K562 (cell line): ENCODE measurements around the gene PCSK6. TPM values are rescaled to one million over a fixed set of nuclear protein-coding genes. Genes with fewer than 3 reads are reported as not detected.

ENCODE experiments used
- BHLHE40 ChIP-seq: IDR thresholded peaks from 2 replicates; pipeline ENCODE4 v1.6.1; 2011; ENCODE audit warnings: low read length, improper control_type of control experiment
- CREM ChIP-seq: IDR thresholded peaks from 2 replicates; pipeline ENCODE4 v1.6.1; 2014; ENCODE audit warnings: antibody characterized with exemption, low read depth
- ETV6 ChIP-seq, 3 experiments: fragments of 150-350 bp in 1 of 3; sonication (generic) in 1 of 3; formaldehyde crosslinking in 1 of 3; IDR thresholded peaks; 2 replicates each; pipeline versions ENCODE4 v1.6.1 to v1.8.0; 2014 to 2022; ENCODE audit warnings: borderline replicate concordance in 2 of 3, low read depth in 2 of 3, antibody characterized with exemption in 1 of 3, low read length in 1 of 3, mild to moderate bottlenecking in 1 of 3, missing genetic modification reagents in 1 of 3
- IRF9 ChIP-seq: fragments of 450-650 bp; IDR thresholded peaks from 2 replicates; pipeline ENCODE4 v1.6.1; 2016; ENCODE audit warnings: missing biosample characterization, missing genetic modification characterization
- KLF13 ChIP-seq: fragments of 450-650 bp; IDR thresholded peaks from 2 replicates; pipeline ENCODE4 v1.6.1; 2016; ENCODE audit warnings: missing genetic modification characterization, low read depth, mild to moderate bottlenecking, missing compliant biosample characterization, moderate library complexity, borderline replicate concordance
- NBN ChIP-seq: fragments of 450-650 bp; IDR thresholded peaks from 2 replicates; pipeline ENCODE4 v1.6.1; 2016; ENCODE audit warnings: low read depth, mild to moderate bottlenecking
- PREB ChIP-seq: sonication (generic); formaldehyde crosslinking; IDR thresholded peaks from 2 replicates; pipeline ENCODE4 v1.8.1; 2023; ENCODE audit warnings: mild to moderate bottlenecking, missing genetic modification reagents
- PTBP1 ChIP-seq: fragments of 200-400 bp; formaldehyde crosslinking; IDR thresholded peaks from 2 replicates; pipeline ENCODE4 v1.6.1; 2017; ENCODE audit warnings: low read depth, low read length
- PURB ChIP-seq: sonication (generic); formaldehyde crosslinking; IDR thresholded peaks from 2 replicates; pipeline ENCODE4 v1.9.0; 2021; ENCODE audit warnings: low read depth, mild to moderate bottlenecking, missing genetic modification reagents
- RBM17 ChIP-seq: fragments of 200-400 bp; formaldehyde crosslinking; IDR thresholded peaks from 2 replicates; pipeline ENCODE4 v1.6.1; 2017; ENCODE audit warnings: low read depth, mild to moderate bottlenecking, low read length, borderline replicate concordance
- RNF219 ChIP-seq: fragments of 250-450 bp; sonication (Bioruptor Pico); IDR thresholded peaks from 2 replicates; pipeline ENCODE4 v1.5.0; 2022; ENCODE audit warnings: mild to moderate bottlenecking
- SP1 ChIP-seq: sonication (generic); formaldehyde crosslinking; IDR thresholded peaks from 2 replicates; pipeline ENCODE4 v1.8.1; 2022; ENCODE audit warnings: mild to moderate bottlenecking, missing genetic modification reagents
- TRIM28 ChIP-seq: fragments of 450-650 bp; IDR thresholded peaks from 2 replicates; pipeline ENCODE4 v1.6.1; 2017
- ZFP30 ChIP-seq: fragments of 250-450 bp; sonication (Bioruptor Pico); IDR thresholded peaks from 2 replicates; pipeline ENCODE4 v1.8.0; 2022; ENCODE audit warnings: moderate library complexity, mild to moderate bottlenecking, inconsistent platforms, borderline replicate concordance
- ZNF696 ChIP-seq: fragments of 250-450 bp; sonication (Bioruptor Pico); conservative IDR thresholded peaks from 2 replicates; pipeline ENCODE4 v1.4.0; 2020; ENCODE audit warnings: mild to moderate bottlenecking, moderate library complexity
- ZNF75A ChIP-seq: fragments of 450-650 bp; formaldehyde crosslinking; IDR thresholded peaks from 2 replicates; pipeline ENCODE4 v1.4.0; 2020; ENCODE audit warnings: mild to moderate bottlenecking
- ZNF77 ChIP-seq: fragments of 250-450 bp; sonication (Bioruptor Pico); IDR thresholded peaks from 2 replicates; pipeline ENCODE4 v1.5.0; 2020
- ZSCAN32 ChIP-seq: fragments of 450-650 bp; formaldehyde crosslinking; IDR thresholded peaks from 2 replicates; pipeline ENCODE4 v1.4.0; 2020; ENCODE audit warnings: mild to moderate bottlenecking, moderate library complexity
- polyA plus RNA-seq, 8 experiments: library from polyadenylated mRNA; depleted of rRNA in 4 of 8; stranded (reverse) in 5 of 8; unstranded in 3 of 8; fragments of >200 nt; fragmentation: Nextera tagmentation in 2 of 8; fragmentation: Illumina TruSeq in 1 of 8; extraction: Ambion mirVana in 2 of 8; extraction: Trizol in 1 of 8; gene quantifications; 2 replicates each; pipeline versions ENCODE4 v1.2.1 to v1.2.3, GENCODE V29; 2011 to 2014; ENCODE audit warnings: inconsistent platforms in 1 of 8, missing spikeins in 1 of 8
- total RNA-seq, 7 experiments: library from RNA; depleted of rRNA in 6 of 7; stranded (reverse); fragments of >200 nt in 6 of 7; fragmentation: Illumina TruSeq in 2 of 7; extraction: Trizol in 2 of 7; gene quantifications; 2 replicates each; pipeline versions ENCODE4 v1.2.1 to v1.2.3, GENCODE V29; 2011 to 2021; ENCODE audit warnings: low replicate concordance in 1 of 7
- TF ChIP-seq, protein P1 (sequence below), 3 experiments: fragments of 200-800 bp in 1 of 3; sonication (Bioruptor generic) in 1 of 3; sonication (generic) in 1 of 3; formaldehyde crosslinking in 1 of 3; IDR thresholded peaks; 2 replicates each; pipeline versions ENCODE4 v1.6.1 to v1.8.0; 2016 to 2022; ENCODE audit warnings: mild to moderate bottlenecking in 2 of 3, missing compliant biosample characterization in 2 of 3, missing genetic modification characterization in 2 of 3, missing genetic modification reagents in 1 of 3
- TF ChIP-seq, protein P2 (sequence below), 2 experiments: IDR thresholded peaks; 2 replicates each; pipeline ENCODE4 v1.6.1; 2011; ENCODE audit warnings: borderline replicate concordance in 1 of 2, control low read depth in 1 of 2, low read depth in 1 of 2, low read length in 1 of 2, mild to moderate bottlenecking in 1 of 2, mixed read lengths in 1 of 2, moderate library complexity in 1 of 2; ENCODE audit not compliant: insufficient read depth in 1 of 2, insufficient read length in 1 of 2, poor library complexity in 1 of 2, severe bottlenecking in 1 of 2; ENCODE audit errors: extremely low read depth in 1 of 2

The PCSK6 gene
- total and polyA plus RNA-seq, 9 of the 15 experiments (the other 6 are each of a cell fraction or from before 2014, with no cell fraction given) = 2.2 to 32.6 (median 14.5) TPM

GRCh38 chr15:101277038-101277822 is 212.3 kb downstream of the PCSK6 start, which contains the start of gene SELENOS (continued):
- TF ChIP-seq, protein P1, sequence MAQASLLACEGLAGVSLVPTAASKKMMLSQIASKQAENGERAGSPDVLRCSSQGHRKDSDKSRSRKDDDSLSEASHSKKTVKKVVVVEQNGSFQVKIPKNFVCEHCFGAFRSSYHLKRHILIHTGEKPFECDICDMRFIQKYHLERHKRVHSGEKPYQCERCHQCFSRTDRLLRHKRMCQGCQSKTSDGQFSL (CRISPR knock-in tag; IDR thresholded peaks at IDR 0.05) = no peak
- TF ChIP-seq, protein P1 (tag; IDR thresholded peaks at IDR 0.05) = no peak
- TF ChIP-seq RNF219 (no peak), ETV6 (IDR thresholded peaks at IDR 0.05; ENCODE audit: borderline replicate concordance in 1 of 2, low read depth in 2 of 2, low read length in 1 of 2) (no peak), ETV6 (CRISPR knock-in tag; IDR thresholded peaks at IDR 0.05; ENCODE audit: borderline replicate concordance) (no peak), ZNF696 (CRISPR knock-in tag) (no peak), NBN (no peak), CREM (peak; percentile 93), SP1 (CRISPR knock-in tag) (peak; percentile 52), ZNF77 (no peak), PTBP1 (no peak), RBM17 (no peak), ZFP30 (CRISPR knock-in tag) (no peak), ZSCAN32 (CRISPR knock-in tag) (no peak), BHLHE40 (no peak), KLF13 (peak; percentile 96), ZNF75A (CRISPR knock-in tag) (no peak), TRIM28 (no peak), PREB (no peak), IRF9 (tag) (no peak), PURB (no peak)
- TF ChIP-seq, protein P2, sequence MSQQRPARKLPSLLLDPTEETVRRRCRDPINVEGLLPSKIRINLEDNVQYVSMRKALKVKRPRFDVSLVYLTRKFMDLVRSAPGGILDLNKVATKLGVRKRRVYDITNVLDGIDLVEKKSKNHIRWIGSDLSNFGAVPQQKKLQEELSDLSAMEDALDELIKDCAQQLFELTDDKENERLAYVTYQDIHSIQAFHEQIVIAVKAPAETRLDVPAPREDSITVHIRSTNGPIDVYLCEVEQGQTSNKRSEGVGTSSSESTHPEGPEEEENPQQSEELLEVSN (IDR thresholded peaks at IDR 0.05; ENCODE audit: borderline replicate concordance in 1 of 2, extremely low read depth in 1 of 2, insufficient read depth in 1 of 2, insufficient read length in 1 of 2, low read depth in 1 of 2, low read length in 1 of 2, poor library complexity in 1 of 2, severe bottlenecking in 1 of 2) = peak; percentile 41 to 67
